Mesenchymal stem cell (in vitro differentiated cells and primary cell): ENCODE measurements around the gene WDFY1.
A peak's percentile ranks its signal among the peaks of the same experiment; 100 is the strongest.

Experiments
- DNase-seq: peaks from one replicate; pipeline ENCODE4 v3.0.0-alpha.2; 2013
- H2AFZ ChIP-seq: one replicate; pipeline ENCODE4 v1.6.1; 2013; ENCODE audit warnings: low read depth, mild to moderate bottlenecking, control low read depth, inconsistent platforms, low read length, moderate library complexity
- H2AK5ac ChIP-seq: 2 replicates; pipeline ENCODE4 v1.6.1; 2013; ENCODE audit warnings: low read length, moderate library complexity, mild to moderate bottlenecking, inconsistent platforms; ENCODE audit not compliant: severe bottlenecking
- H2BK120ac ChIP-seq: one replicate; pipeline ENCODE4 v1.6.1; 2013; ENCODE audit warnings: low read depth, mild to moderate bottlenecking, inconsistent platforms, low read length, moderate library complexity
- H2BK12ac ChIP-seq, 2 experiments: one replicate each; pipeline ENCODE4 v1.6.1; 2013; ENCODE audit warnings: inconsistent platforms in 2 of 2, low read length in 2 of 2, mild to moderate bottlenecking in 2 of 2, moderate library complexity in 2 of 2, control low read depth in 1 of 2
- H2BK15ac ChIP-seq: one replicate; pipeline ENCODE4 v1.6.1; 2013; ENCODE audit warnings: mild to moderate bottlenecking, low read depth, inconsistent platforms; ENCODE audit not compliant: poor library complexity, severe bottlenecking
- H2BK5ac ChIP-seq: 2 replicates; pipeline ENCODE4 v1.6.1; 2013; ENCODE audit warnings: low read depth, mild to moderate bottlenecking, low read length, control low read depth, inconsistent platforms; ENCODE audit not compliant: poor library complexity, severe bottlenecking
- H3K14ac ChIP-seq, 2 experiments: one replicate each; pipeline ENCODE4 v1.6.1; 2013; ENCODE audit warnings: inconsistent platforms in 2 of 2, low read length in 2 of 2, control low read depth in 1 of 2, mild to moderate bottlenecking in 1 of 2, moderate library complexity in 1 of 2
- H3K18ac ChIP-seq, 2 experiments: one replicate each; pipeline ENCODE4 v1.6.1; 2013; ENCODE audit warnings: inconsistent platforms in 2 of 2, low read length in 2 of 2, control low read depth in 1 of 2, low read depth in 1 of 2, mild to moderate bottlenecking in 1 of 2
- H3K23ac ChIP-seq, 2 experiments: one replicate each; pipeline ENCODE4 v1.6.1; 2013; ENCODE audit warnings: inconsistent platforms in 2 of 2, low read length in 2 of 2, mild to moderate bottlenecking in 2 of 2, moderate library complexity in 2 of 2, control low read depth in 1 of 2
- H3K27ac ChIP-seq: 2 replicates; pipeline ENCODE4 v1.5.1; 2013; ENCODE audit warnings: mild to moderate bottlenecking, moderate library complexity, low read length, control low read depth, inconsistent platforms; ENCODE audit not compliant: poor library complexity, severe bottlenecking
- H3K27me3 ChIP-seq, 2 experiments: 2 replicates each; pipeline versions ENCODE4 v1.6.1 to v1.7.0; 2013; ENCODE audit warnings: low read length in 2 of 2, mild to moderate bottlenecking in 2 of 2, moderate library complexity in 2 of 2, control low read depth in 1 of 2, inconsistent platforms in 1 of 2; ENCODE audit not compliant: control insufficient read depth in 1 of 2, insufficient read depth in 1 of 2
- H3K36me3 ChIP-seq, 2 experiments: 2 replicates each; pipeline versions ENCODE4 v1.6.1 to v1.7.0; 2013; ENCODE audit warnings: low read length in 2 of 2, control low read depth in 1 of 2, inconsistent platforms in 1 of 2, low read depth in 1 of 2, mild to moderate bottlenecking in 1 of 2; ENCODE audit not compliant: insufficient read depth in 2 of 2, control insufficient read depth in 1 of 2
- H3K4ac ChIP-seq, 2 experiments: one replicate each; pipeline ENCODE4 v1.6.1; 2013; ENCODE audit warnings: inconsistent platforms in 2 of 2, low read length in 2 of 2, mild to moderate bottlenecking in 2 of 2, moderate library complexity in 2 of 2, control low read depth in 1 of 2, low read depth in 1 of 2
- H3K4me1 ChIP-seq: 2 replicates; pipeline ENCODE4 v1.6.1; 2013; ENCODE audit warnings: low read depth, low read length, control low read depth; ENCODE audit not compliant: control insufficient read depth, insufficient read depth
- H3K4me2 ChIP-seq: 2 replicates; pipeline ENCODE4 v1.6.1; 2013; ENCODE audit warnings: low read length, mild to moderate bottlenecking, inconsistent platforms; ENCODE audit not compliant: poor library complexity, severe bottlenecking
- H3K4me3 ChIP-seq, 2 experiments: 2 replicates each; pipeline versions ENCODE4 v1.5.1 to v1.7.0; 2013; ENCODE audit warnings: low read length in 2 of 2, mild to moderate bottlenecking in 2 of 2, control low read depth in 1 of 2, low read depth in 1 of 2; ENCODE audit not compliant: insufficient read depth in 1 of 2
- H3K79me1 ChIP-seq: replicated peaks from 2 replicates; pipeline ENCODE4 v1.6.1; 2013; ENCODE audit warnings: mild to moderate bottlenecking, control low read depth, low read length, inconsistent platforms; ENCODE audit not compliant: poor library complexity, severe bottlenecking
- H3K9ac ChIP-seq: 2 replicates; pipeline ENCODE4 v1.7.0; 2013; ENCODE audit warnings: mild to moderate bottlenecking, low read length, moderate library complexity
- H3K9me3 ChIP-seq: 2 replicates; pipeline ENCODE4 v1.7.0; 2013; ENCODE audit warnings: mild to moderate bottlenecking, low read length; ENCODE audit not compliant: control insufficient read depth
- H4K8ac ChIP-seq: one replicate; pipeline ENCODE4 v1.6.1; 2013; ENCODE audit warnings: inconsistent platforms, mild to moderate bottlenecking, low read length, moderate library complexity
- H4K91ac ChIP-seq: one replicate; pipeline ENCODE4 v1.6.1; 2013; ENCODE audit warnings: mild to moderate bottlenecking, low read length, inconsistent platforms
- WGBS: methylation state at CpG from one replicate; pipeline ENCODE4 v1.1.7; 2013; ENCODE audit warnings: mixed read lengths; 5-methylcytosine and 5-hydroxymethylcytosine counted together

WDFY1 gene

GRCh38 chr2:223865907-223866508, 79.1 kb downstream of the WDFY1 start:
- Histone ChIP-seq H3K18ac (no peak overlapping the region), H3K27ac (no peak overlapping the region), H3K27me3 (no peaks in the 10 kb centered on the region), H2BK120ac (no peak overlapping the region), H3K4me1 (peaks cover 1% of the 10 kb centered on the region), H3K4ac (no peak overlapping the region), H3K4me3 (no peak overlapping the region), H4K91ac (no peak overlapping the region), H4K8ac (no peak overlapping the region), H3K9me3 (no peaks in the 10 kb centered on the region), H3K4me2 (no peak overlapping the region), H3K9ac (no peak overlapping the region), H2BK12ac (no peak overlapping the region), H3K14ac (no peak overlapping the region), H2AFZ (no peak overlapping the region), H2BK15ac (no peak overlapping the region), H3K79me1 (no peaks in the 10 kb centered on the region), H2BK5ac (no peak overlapping the region), H2AK5ac (no peak overlapping the region), H3K23ac (no peak overlapping the region), H3K36me3 (peaks cover 12 to 43% of the 10 kb centered on the region in 2 experiments)
- no peak for DNase-seq
- WGBS: 95% methylated on average over 2 of the region's 2 CpGs

GRCh38 chr2:223865124-223865523, 80.0 kb downstream of the WDFY1 start:
- Histone ChIP-seq H4K91ac (no peak overlapping the region), H3K4ac (no peak overlapping the region), H3K14ac (no peak overlapping the region), H3K27me3 (no peaks in the 10 kb centered on the region), H3K79me1 (no peaks in the 10 kb centered on the region), H3K4me3 (no peak overlapping the region), H2BK5ac (no peak overlapping the region), H2BK12ac (no peak overlapping the region), H4K8ac (no peak overlapping the region), H2BK15ac (no peak overlapping the region), H2AFZ (no peak overlapping the region), H2BK120ac (no peak overlapping the region), H3K9me3 (no peaks in the 10 kb centered on the region), H3K4me2 (no peak overlapping the region), H3K18ac (no peak overlapping the region), H2AK5ac (no peak overlapping the region), H3K27ac (no peak overlapping the region), H3K9ac (no peak overlapping the region), H3K4me1 (peaks cover 2% of the 10 kb centered on the region), H3K36me3 (peaks cover 4 to 36% of the 10 kb centered on the region in 2 experiments), H3K23ac (no peak overlapping the region)
- 86% methylated on average over 3 of the region's 4 CpGs for WGBS
- no peak for DNase-seq

- Histone ChIP-seq H3K9ac (no peak overlapping the region), H2BK120ac (no peak overlapping the region), H3K4me3 (no peak overlapping the region), H3K4ac (no peak overlapping the region), H3K27me3 (no peaks in the 10 kb centered on the region), H3K4me1 (peaks cover 2% of the 10 kb centered on the region), H3K14ac (no peak overlapping the region), H2AFZ (no peak overlapping the region), H3K23ac (no peak overlapping the region), H2BK15ac (no peak overlapping the region), H2BK5ac (no peak overlapping the region), H3K4me2 (no peak overlapping the region), H3K27ac (no peak overlapping the region), H3K9me3 (no peaks in the 10 kb centered on the region), H3K36me3 (peaks cover 2 to 26% of the 10 kb centered on the region in 2 experiments), H3K18ac (no peak overlapping the region), H4K8ac (no peak overlapping the region), H3K79me1 (no peaks in the 10 kb centered on the region), H2BK12ac (no peak overlapping the region), H2AK5ac (no peak overlapping the region), H4K91ac (no peak overlapping the region)
- DNase-seq: no peak
- 80% methylated on average over 1 of the region's 2 CpGs for WGBS
Observed at GRCh38 chr2:223863491-223863890, 81.6 kb downstream of the WDFY1 start.

- no peaks in the 10 kb centered on the region for H3K9me3 ChIP-seq
- peak overlapping the region in 1 of 2 experiments; percentile 12 for H3K18ac ChIP-seq
- no peak overlapping the region for H2BK120ac ChIP-seq
- H2BK5ac ChIP-seq: no peak overlapping the region
- H3K4me1 ChIP-seq: peaks cover 2% of the 10 kb centered on the region
- H3K14ac ChIP-seq: no peak overlapping the region
- no peak overlapping the region for H2BK12ac ChIP-seq
- H3K4me3 ChIP-seq: no peak overlapping the region
- H2AK5ac ChIP-seq: no peak overlapping the region
- no peak overlapping the region for H3K4ac ChIP-seq
- DNase-seq: peak; percentile 64
- WGBS: 91% methylated on average over 4 of the region's 5 CpGs
- H3K27ac ChIP-seq: no peak overlapping the region
- no peak overlapping the region for H3K23ac ChIP-seq
- no peak overlapping the region for H2BK15ac ChIP-seq
- peak overlapping the region; percentile 8 for H3K9ac ChIP-seq
- no peak overlapping the region for H2AFZ ChIP-seq
- no peak overlapping the region for H4K91ac ChIP-seq
- H3K36me3 ChIP-seq: peaks cover 0 to 17% of the 10 kb centered on the region in 2 experiments
- H4K8ac ChIP-seq: no peak overlapping the region
- H3K27me3 ChIP-seq: no peaks in the 10 kb centered on the region
- H3K79me1 ChIP-seq: no peaks in the 10 kb centered on the region
- no peak overlapping the region for H3K4me2 ChIP-seq
Observed at GRCh38 chr2:223860809-223861738, 84.1 kb downstream of the WDFY1 start.
